ENCODE measurements around the gene PLEKHA7. TPM values are rescaled to one million over a fixed set of nuclear protein-coding genes. Genes with fewer than 3 reads are reported as not detected.

PLEKHA7 gene
- total RNA-seq, 1 experiment from 2014 or later, result 7.2 TPM

DNA sequence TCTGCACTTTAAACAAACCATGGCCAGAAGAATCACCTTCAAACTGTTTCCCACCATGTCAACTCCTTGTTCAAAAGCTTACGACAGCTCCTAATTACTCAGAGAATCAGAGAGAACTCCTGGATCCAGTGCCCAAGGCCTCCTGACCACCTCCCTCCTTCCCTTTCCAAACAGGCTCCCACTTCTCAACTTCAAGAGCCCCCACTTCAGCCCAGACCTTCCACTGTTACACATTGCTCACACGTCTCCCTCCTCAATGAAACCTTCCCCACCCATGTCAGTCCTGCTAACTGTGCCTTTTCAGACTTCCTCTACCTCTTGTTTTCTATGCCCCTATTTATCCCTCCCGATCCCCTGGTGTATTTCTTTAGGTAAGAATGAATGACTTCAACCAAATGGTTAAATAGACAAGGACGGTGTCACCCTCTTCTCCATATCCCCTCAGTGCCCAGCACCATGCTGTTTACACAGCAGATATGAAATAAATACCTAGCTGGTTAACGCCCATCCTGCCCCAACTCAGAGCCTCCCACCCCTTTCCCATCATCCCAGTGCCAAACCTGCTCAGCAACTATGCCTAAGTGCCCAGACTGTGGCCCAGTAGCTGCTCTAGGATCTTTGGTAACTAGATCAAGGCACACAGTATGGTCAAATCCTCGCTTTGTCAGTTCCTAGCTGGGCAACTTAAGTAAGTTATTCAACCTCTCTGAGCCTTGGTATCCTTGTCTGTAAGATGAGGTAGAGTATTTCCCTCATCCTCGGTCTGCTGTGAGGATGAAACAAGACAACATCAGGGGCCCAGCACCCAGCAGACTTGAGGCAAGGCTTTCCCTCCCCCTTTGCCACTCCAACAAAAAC lies 36.8 kb downstream of the PLEKHA7 start:
- BruUV-seq (replicated peaks), result no TSS peak
- Histone ChIP-seq H3K4me3 (replicated peaks in 1 of 2; ENCODE audit: low read depth in 1 of 2, low read length in 2 of 2) (no peak overlapping the region), H3K4me1 (ENCODE audit: control insufficient read depth in 1 of 2, insufficient read depth in 2 of 2, low read length in 2 of 2) (peaks cover 15 to 24% of the 10 kb centered on the region in 2 experiments; a peak in 3 of 4 replicates), H3K9me2 (ENCODE audit: insufficient read depth) (no peaks in the 10 kb centered on the region), H3K9ac (ENCODE audit: low read length) (no peak overlapping the region), H3K9me3 (ENCODE audit: control insufficient read depth in 1 of 2, insufficient read depth in 1 of 2, low read depth in 1 of 2, low read length in 2 of 2) (no peaks in the 10 kb centered on the region), H2AFZ (ENCODE audit: low read depth, low read length, poor library complexity, severe bottlenecking) (no peak overlapping the region), H3K27ac (ENCODE audit: low read depth, low read length) (no peak overlapping the region), H4K20me1 (ENCODE audit: insufficient read depth) (no peaks in the 10 kb centered on the region; the same call in 1 of the 2 replicates), H3K79me2 (ENCODE audit: insufficient read depth, low read length) (no peaks in the 10 kb centered on the region), H3K4me2 (ENCODE audit: low read length) (no peak overlapping the region), H3K27me3 (ENCODE audit: insufficient read depth, low read length) (no peaks in the 10 kb centered on the region), H3K36me3 (ENCODE audit: control insufficient read depth in 1 of 2, insufficient read depth in 2 of 2, low read length in 2 of 2) (no peaks in the 10 kb centered on the region)
- ChIA-PET POLR2A (interaction anchor here (1.2 kb wide), 1 partner anchor 9 kb away, joined by 3 read pairs; no protein-coding TSS in a partner anchor), CTCF (no interaction called here), RAD21 (ENCODE audit: low non-redundant PET in 1 of 2, low total read pairs in 2 of 2, uncharacterized antibody in 2 of 2, unreplicated experiment in 2 of 2) (no interaction called here)
- ATAC-seq (peak; percentile 41; the same call in 1 of the 2 replicates), DNase-seq (ENCODE audit: low read depth, low spot score) (no peak)
- intact Hi-C loops (cut with micrococcal nuclease), result no loop called here
- TF ChIP-seq TCF7L2 (IDR thresholded peaks at IDR 0.05; ENCODE audit: borderline replicate concordance, extremely low read depth, insufficient read depth, insufficient read length) (no peak), ZFX (IDR thresholded peaks at IDR 0.05) (no peak), POLR2AphosphoS5 (IDR thresholded peaks at IDR 0.05; ENCODE audit: low read depth, low read length) (no peak), RAD21 (IDR thresholded peaks at IDR 0.05; ENCODE audit: low read depth) (no peak), JUND (IDR thresholded peaks at IDR 0.05) (no peak), ZNF274 (IDR thresholded peaks at IDR 0.05; ENCODE audit: low read depth, low read length) (no peak)

DNA sequence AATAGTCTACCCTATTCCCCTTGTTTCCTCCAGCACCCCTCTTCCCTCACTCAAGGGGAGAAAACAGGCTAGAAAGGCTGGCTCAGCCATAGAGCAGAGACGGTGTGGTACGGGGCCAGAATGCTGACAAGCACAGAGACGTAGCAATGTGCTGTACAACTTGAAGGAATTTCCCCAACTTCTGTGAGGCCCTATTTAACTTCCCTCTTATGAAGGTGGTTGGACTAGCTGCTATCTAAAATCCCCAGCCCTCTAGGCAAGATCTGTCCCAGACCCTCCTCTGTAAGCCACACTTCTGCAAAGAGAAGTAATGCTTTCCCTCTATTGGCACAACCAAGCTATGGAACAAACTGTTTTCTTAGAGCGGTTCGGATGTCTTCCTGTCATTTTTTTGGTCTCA lies 37.8 kb downstream of the PLEKHA7 start:
- CTCF ChIA-PET, result interaction anchor here (1.2 kb wide), 1 partner anchor 39 kb away, joined by 3 read pairs; no protein-coding TSS in a partner anchor
- Histone ChIP-seq H3K36me3 (ENCODE audit: control insufficient read depth in 1 of 2, insufficient read depth in 2 of 2, low read length in 2 of 2) (no peaks in the 10 kb centered on the region), H4K20me1 (ENCODE audit: insufficient read depth) (no peaks in the 10 kb centered on the region; the same call in 1 of the 2 replicates), H2AFZ (ENCODE audit: low read depth, low read length, poor library complexity, severe bottlenecking) (no peak overlapping the region), H3K27me3 (ENCODE audit: insufficient read depth, low read length) (no peaks in the 10 kb centered on the region), H3K9me2 (ENCODE audit: insufficient read depth) (no peaks in the 10 kb centered on the region), H3K4me2 (ENCODE audit: low read length) (no peak overlapping the region), H3K4me1 (ENCODE audit: control insufficient read depth in 1 of 2, insufficient read depth in 2 of 2, low read length in 2 of 2) (peaks cover 9 to 15% of the 10 kb centered on the region in 2 experiments; a peak in 3 of 4 replicates), H3K4me3 (replicated peaks in 1 of 2; ENCODE audit: low read depth in 1 of 2, low read length in 2 of 2) (no peak overlapping the region), H3K9me3 (ENCODE audit: control insufficient read depth in 1 of 2, insufficient read depth in 1 of 2, low read depth in 1 of 2, low read length in 2 of 2) (no peaks in the 10 kb centered on the region), H3K79me2 (ENCODE audit: insufficient read depth, low read length) (no peaks in the 10 kb centered on the region), H3K9ac (ENCODE audit: low read length) (no peak overlapping the region), H3K27ac (ENCODE audit: low read depth, low read length) (no peak overlapping the region)
- DNase-seq (ENCODE audit: low read depth, low spot score) (no peak), ATAC-seq (no peak)
- RAD21 ChIA-PET (ENCODE audit: low non-redundant PET in 1 of 2, low total read pairs in 2 of 2, uncharacterized antibody in 2 of 2, unreplicated experiment in 2 of 2), result no interaction called here
- no TSS peak for BruUV-seq (replicated peaks)
- POLR2A ChIA-PET, result no interaction called here
- intact Hi-C loops (cut with micrococcal nuclease), result no loop called here
- TF ChIP-seq ZNF274 (IDR thresholded peaks at IDR 0.05; ENCODE audit: low read depth, low read length), result no peak
- TF ChIP-seq SP1 (IDR thresholded peaks at IDR 0.05; ENCODE audit: low read depth), result no peak
- TF ChIP-seq POLR2A (IDR thresholded peaks at IDR 0.05; ENCODE audit: borderline replicate concordance, extremely low read depth, insufficient read depth, insufficient read length), result no peak
- TF ChIP-seq, protein P1, sequence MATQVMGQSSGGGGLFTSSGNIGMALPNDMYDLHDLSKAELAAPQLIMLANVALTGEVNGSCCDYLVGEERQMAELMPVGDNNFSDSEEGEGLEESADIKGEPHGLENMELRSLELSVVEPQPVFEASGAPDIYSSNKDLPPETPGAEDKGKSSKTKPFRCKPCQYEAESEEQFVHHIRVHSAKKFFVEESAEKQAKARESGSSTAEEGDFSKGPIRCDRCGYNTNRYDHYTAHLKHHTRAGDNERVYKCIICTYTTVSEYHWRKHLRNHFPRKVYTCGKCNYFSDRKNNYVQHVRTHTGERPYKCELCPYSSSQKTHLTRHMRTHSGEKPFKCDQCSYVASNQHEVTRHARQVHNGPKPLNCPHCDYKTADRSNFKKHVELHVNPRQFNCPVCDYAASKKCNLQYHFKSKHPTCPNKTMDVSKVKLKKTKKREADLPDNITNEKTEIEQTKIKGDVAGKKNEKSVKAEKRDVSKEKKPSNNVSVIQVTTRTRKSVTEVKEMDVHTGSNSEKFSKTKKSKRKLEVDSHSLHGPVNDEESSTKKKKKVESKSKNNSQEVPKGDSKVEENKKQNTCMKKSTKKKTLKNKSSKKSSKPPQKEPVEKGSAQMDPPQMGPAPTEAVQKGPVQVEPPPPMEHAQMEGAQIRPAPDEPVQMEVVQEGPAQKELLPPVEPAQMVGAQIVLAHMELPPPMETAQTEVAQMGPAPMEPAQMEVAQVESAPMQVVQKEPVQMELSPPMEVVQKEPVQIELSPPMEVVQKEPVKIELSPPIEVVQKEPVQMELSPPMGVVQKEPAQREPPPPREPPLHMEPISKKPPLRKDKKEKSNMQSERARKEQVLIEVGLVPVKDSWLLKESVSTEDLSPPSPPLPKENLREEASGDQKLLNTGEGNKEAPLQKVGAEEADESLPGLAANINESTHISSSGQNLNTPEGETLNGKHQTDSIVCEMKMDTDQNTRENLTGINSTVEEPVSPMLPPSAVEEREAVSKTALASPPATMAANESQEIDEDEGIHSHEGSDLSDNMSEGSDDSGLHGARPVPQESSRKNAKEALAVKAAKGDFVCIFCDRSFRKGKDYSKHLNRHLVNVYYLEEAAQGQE (IDR thresholded peaks at IDR 0.05; ENCODE audit: low read depth), result no peak
- TF ChIP-seq FOSL1 (IDR thresholded peaks at IDR 0.05; ENCODE audit: low read depth), result no peak
- TF ChIP-seq EZH2phosphoT487 (IDR thresholded peaks at IDR 0.05; ENCODE audit: borderline replicate concordance), result no peak
- TF ChIP-seq EZH2 (IDR thresholded peaks at IDR 0.05), result no peak
- TF ChIP-seq ZFX (IDR thresholded peaks at IDR 0.05), result no peak
- TF ChIP-seq CEBPB (IDR thresholded peaks at IDR 0.05; ENCODE audit: low read depth), result no peak
- TF ChIP-seq, protein P2, sequence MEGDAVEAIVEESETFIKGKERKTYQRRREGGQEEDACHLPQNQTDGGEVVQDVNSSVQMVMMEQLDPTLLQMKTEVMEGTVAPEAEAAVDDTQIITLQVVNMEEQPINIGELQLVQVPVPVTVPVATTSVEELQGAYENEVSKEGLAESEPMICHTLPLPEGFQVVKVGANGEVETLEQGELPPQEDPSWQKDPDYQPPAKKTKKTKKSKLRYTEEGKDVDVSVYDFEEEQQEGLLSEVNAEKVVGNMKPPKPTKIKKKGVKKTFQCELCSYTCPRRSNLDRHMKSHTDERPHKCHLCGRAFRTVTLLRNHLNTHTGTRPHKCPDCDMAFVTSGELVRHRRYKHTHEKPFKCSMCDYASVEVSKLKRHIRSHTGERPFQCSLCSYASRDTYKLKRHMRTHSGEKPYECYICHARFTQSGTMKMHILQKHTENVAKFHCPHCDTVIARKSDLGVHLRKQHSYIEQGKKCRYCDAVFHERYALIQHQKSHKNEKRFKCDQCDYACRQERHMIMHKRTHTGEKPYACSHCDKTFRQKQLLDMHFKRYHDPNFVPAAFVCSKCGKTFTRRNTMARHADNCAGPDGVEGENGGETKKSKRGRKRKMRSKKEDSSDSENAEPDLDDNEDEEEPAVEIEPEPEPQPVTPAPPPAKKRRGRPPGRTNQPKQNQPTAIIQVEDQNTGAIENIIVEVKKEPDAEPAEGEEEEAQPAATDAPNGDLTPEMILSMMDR (IDR thresholded peaks at IDR 0.05 in 2 of 3, conservative IDR thresholded peaks at IDR 0.05 in 1 of 3; ENCODE audit: borderline replicate concordance in 1 of 3, insufficient read depth in 1 of 3, low read depth in 2 of 3, low read length in 2 of 3), result no peak
- TF ChIP-seq CBX3 (IDR thresholded peaks at IDR 0.05; ENCODE audit: low read depth), result no peak
- TF ChIP-seq POLR2AphosphoS5 (IDR thresholded peaks at IDR 0.05; ENCODE audit: low read depth, low read length), result no peak
